H1 (cell line): Measurements from ENCODE around the gene CNR1. TPM values are rescaled to one million over a fixed set of nuclear protein-coding genes. Genes with fewer than 3 reads are reported as not detected.

Source experiments
- CHD1 ChIP-seq: IDR thresholded peaks from 2 replicates; pipeline ENCODE4 v1.6.1; 2012; ENCODE audit warnings: low read depth, low read length, improper control_type of control experiment
- CHD7 ChIP-seq: fragments of 300-600 bp; sonication (generic); IDR thresholded peaks from 2 replicates; pipeline ENCODE4 v1.7.1; 2012; ENCODE audit warnings: low read length, moderate library complexity, mild to moderate bottlenecking, inconsistent platforms; ENCODE audit not compliant: insufficient replicate concordance
- CTCF ChIP-seq, 3 experiments: IDR thresholded peaks; 1 replicate in 2 of 3; 2 replicates in 1 of 3; pipeline versions ENCODE4 v1.5.1 to v1.6.1; 2011; ENCODE audit warnings: low read length in 3 of 3, mild to moderate bottlenecking in 3 of 3, inconsistent platforms in 2 of 3, low read depth in 1 of 3, moderate library complexity in 1 of 3; ENCODE audit not compliant: insufficient read depth in 1 of 3; ENCODE audit errors: control extremely low read depth in 1 of 3
- EGR1 ChIP-seq: IDR thresholded peaks from 2 replicates; pipeline ENCODE4 v1.6.1; 2011; ENCODE audit warnings: low read depth, low read length, borderline replicate concordance
- MAFK ChIP-seq: IDR thresholded peaks from 2 replicates; pipeline ENCODE4 v1.6.1; 2012; ENCODE audit warnings: low read depth, mild to moderate bottlenecking, improper control_type of control experiment, low read length
- RBBP5 ChIP-seq: IDR thresholded peaks from 2 replicates; pipeline ENCODE4 v1.7.1; 2012; ENCODE audit warnings: low read depth, mild to moderate bottlenecking, inconsistent platforms, low read length, moderate library complexity, borderline replicate concordance
- RFX5 ChIP-seq: IDR thresholded peaks from 2 replicates; pipeline ENCODE4 v1.6.1; 2011; ENCODE audit warnings: low read depth, low read length, improper control_type of control experiment, borderline replicate concordance
- SP2 ChIP-seq: IDR thresholded peaks from 2 replicates; pipeline ENCODE4 v1.6.1; 2012; ENCODE audit warnings: mild to moderate bottlenecking, low read length, inconsistent platforms
- SP4 ChIP-seq: IDR thresholded peaks from 2 replicates; pipeline ENCODE4 v1.6.1; 2012; ENCODE audit warnings: low read length, inconsistent platforms
- polyA plus RNA-seq, 7 experiments: library from polyadenylated mRNA; depleted of rRNA in 3 of 7; stranded (reverse) in 5 of 7; unstranded in 2 of 7; fragments of >200 nt in 5 of 7; fragments of 200-250 nt in 2 of 7; gene quantifications; 1 replicate in 5 of 7; 2 replicates in 1 of 7; 4 replicates in 1 of 7; pipeline versions ENCODE4 v1.2.1 to v1.2.3, GENCODE V29; 2011 to 2013; ENCODE audit warnings: missing spikeins in 2 of 7, mixed read lengths in 2 of 7
- total RNA-seq: library from RNA; stranded (reverse); fragmentation: NEBNext Ultra II Directional; extraction: Animal tissue kit (Norgen Biotek cat#: 25700); gene quantifications from 2 replicates; pipeline ENCODE4 v1.2.1, GENCODE V29; 2021

Gene CNR1
- total and polyA plus RNA-seq, 2 of the 8 experiments (the other 6 are each of a cell fraction or from before 2014, with no cell fraction given): 0.83 to 3.1 TPM

GRCh38 chr6:88165844-88166492 is at the start of gene CNR1 (continued):
- TF ChIP-seq RBBP5 (peak; percentile 59; the same call in 1 of the 2 replicates), MAFK (no peak), EGR1 (no peak), SP4 (no peak), SP2 (no peak), RFX5 (no peak), CTCF (IDR thresholded peaks at IDR 0.05; ENCODE audit: control extremely low read depth in 1 of 3, insufficient read depth in 1 of 3, low read depth in 1 of 3, low read length in 3 of 3) (no peak), CHD1 (no peak), CHD7 (no peak)
